ENCODE results near the gene SEMA3B.
A peak's percentile ranks its signal among the peaks of the same experiment; 100 is the strongest.

- TF ChIP-seq CTCF (IDR thresholded peaks at IDR 0.05) = peak in 4 of 6 experiments; percentile 5 to 47 (median 11)
- TF ChIP-seq POLR2A (IDR thresholded peaks at IDR 0.05) = no peak
Measured at GRCh38 chr3:50246517-50246954, 22.4 kb upstream of the SEMA3B start.
